ENCODE measurements around the gene ATRNL1. TPM values are rescaled to one million over a fixed set of nuclear protein-coding genes. Genes with fewer than 3 reads are reported as not detected.

Gene ATRNL1
- total and polyA plus RNA-seq, 2 of the 8 experiments (the other 6 are each of a cell fraction or from before 2014, with no cell fraction given): 5.1 to 17.6 TPM

- Histone ChIP-seq H2AFZ (ENCODE audit: low read length) (no peak overlapping the region), H3K56ac (replicated peaks; ENCODE audit: insufficient read length, low read depth, low read length) (no peak overlapping the region), H3K36me3 (ENCODE audit: control insufficient read depth in 2 of 4, insufficient read depth in 4 of 4, low read length in 3 of 4) (no peaks in the 10 kb centered on the region), H2BK15ac (ENCODE audit: low read length) (no peak overlapping the region), H4K91ac (replicated peaks; ENCODE audit: insufficient read length, low read length) (no peak overlapping the region), H4K20me1 (replicated peaks in 1 of 2; ENCODE audit: control insufficient read depth in 1 of 2, insufficient read depth in 2 of 2, low read length in 2 of 2) (no peaks in the 10 kb centered on the region), H3K4me2 (ENCODE audit: insufficient read depth in 1 of 2, low read depth in 2 of 2, low read length in 2 of 2) (no peak overlapping the region), H3K14ac (ENCODE audit: insufficient read length) (no peak overlapping the region), H2BK120ac (replicated peaks; ENCODE audit: low read depth, low read length) (no peak overlapping the region), H3K79me2 (ENCODE audit: control insufficient read depth in 1 of 2, insufficient read depth in 2 of 2, low read length in 2 of 2) (no peaks in the 10 kb centered on the region), H2BK12ac (ENCODE audit: low read depth, low read length) (no peak overlapping the region), H3K9ac (replicated peaks in 1 of 4; ENCODE audit: extremely low read depth in 1 of 4, low read depth in 3 of 4, low read length in 3 of 4) (no peak overlapping the region), H3K4me1 (replicated peaks in 1 of 4; ENCODE audit: control insufficient read depth in 3 of 4, insufficient read depth in 4 of 4, low read length in 3 of 4) (peaks cover 0 to 4% (median 0%) of the 10 kb centered on the region in 4 experiments; a peak in 2 of 7 replicates), H3K23me2 (ENCODE audit: low read depth, low read length) (no peaks in the 10 kb centered on the region), H3K79me1 (ENCODE audit: low read depth, low read length) (no peaks in the 10 kb centered on the region), H3K27ac (ENCODE audit: low read depth, low read length) (no peak overlapping the region), H4K8ac (ENCODE audit: extremely low read depth, insufficient read depth, low read length) (no peak overlapping the region), H3K23ac (ENCODE audit: insufficient read length) (no peak overlapping the region), H3K9me3 (ENCODE audit: insufficient read depth in 2 of 2, low read depth in 1 of 2, low read length in 1 of 2) (no peaks in the 10 kb centered on the region), H2BK20ac (ENCODE audit: low read length) (no peak overlapping the region), H3K18ac (ENCODE audit: extremely low read depth, low read length) (no peak overlapping the region), H3K4me3 (ENCODE audit: extremely low read depth in 1 of 4, insufficient read depth in 2 of 4, low read depth in 3 of 4, low read length in 4 of 4) (no peak overlapping the region), H2BK5ac (ENCODE audit: low read depth, low read length) (no peak overlapping the region), H4K5ac (ENCODE audit: insufficient read length, low read depth, low read length) (no peak overlapping the region), H2AK5ac (ENCODE audit: low read depth, low read length) (no peak overlapping the region), H3K27me3 (replicated peaks in 1 of 4; ENCODE audit: control insufficient read depth in 3 of 4, extremely low read depth in 1 of 4, insufficient read depth in 3 of 4, low read length in 3 of 4) (no peaks in the 10 kb centered on the region; a peak in 1 of 7 replicates), H3K4ac (replicated peaks; ENCODE audit: insufficient read length, low read depth, low read length) (no peak overlapping the region)
- POLR2A ChIA-PET (ENCODE audit: partially characterized antibody): no interaction called here
- TF ChIP-seq TEAD4 (IDR thresholded peaks at IDR 0.05; ENCODE audit: low read depth, low read length) (peak; percentile 86), CEBPB (IDR thresholded peaks at IDR 0.05; ENCODE audit: low read depth, low read length) (peak; percentile 56; the same call in 1 of the 2 replicates), PHF8 (conservative IDR thresholded peaks at IDR 0.05; ENCODE audit: low read depth, low read length) (no peak)
- no peak for DNase-seq (ENCODE audit: low read depth in 1 of 2, low spot score in 2 of 2)
- 88% methylated on average over 5 of the region's 5 CpGs; no CpG with 5 or more reads in 1 of the 2 experiments for WGBS, 2 experiments (ENCODE audit: extremely low coverage in 1 of 2, insufficient coverage in 1 of 2, insufficient read length in 1 of 2, insufficient replicate concordance in 2 of 2, low coverage in 1 of 2, low lambda C conversion rate in 2 of 2, missing lambda C conversion rate in 1 of 2)
- CTCF ChIA-PET (ENCODE audit: partially characterized antibody): interaction anchor here (0.8 to 1.4 kb wide), 3 partner anchors 10 to 425 kb away, joined by 3 to 8 read pairs (median 4); no protein-coding TSS in a partner anchor
- no peak for FAIRE-seq
Measured at GRCh38 chr10:115957786-115958442, 864.7 kb downstream of the ATRNL1 start.

Data from H1 (cell line).